Measurements from ENCODE around the gene C16orf74. TPM values are rescaled to one million over a fixed set of nuclear protein-coding genes. Genes with fewer than 3 reads are reported as not detected.

Gene C16orf74
- total RNA-seq, 4 donors from 2014 or later: 1.5 to 6.2 (median 1.7) TPM; not detected in 1

DNA sequence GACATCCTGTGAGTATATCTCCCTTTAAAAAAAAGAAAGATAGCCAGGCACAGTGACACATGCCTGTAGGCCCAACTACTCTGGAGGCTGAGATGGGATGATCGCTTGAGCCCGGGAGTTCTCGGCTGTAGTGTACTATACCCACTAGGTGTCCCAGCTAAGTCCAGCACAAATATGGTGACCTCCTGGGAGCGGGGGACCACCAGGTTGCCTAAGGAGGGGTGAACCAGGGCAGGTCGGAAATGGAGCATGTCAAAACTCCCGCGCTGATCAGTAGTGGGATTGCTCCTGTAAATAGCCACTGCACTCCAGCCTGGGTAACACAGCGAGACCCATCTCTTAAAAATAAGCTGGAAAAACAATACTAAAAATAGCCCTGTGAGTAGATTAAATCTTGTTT, 91.6 kb downstream of the C16orf74 start:
- no peak for TF ChIP-seq CTCF (IDR thresholded peaks at IDR 0.05; ENCODE audit: low read depth)

- no peak for TF ChIP-seq CTCF (IDR thresholded peaks at IDR 0.05; ENCODE audit: low read depth)
These were observed 92.2 kb downstream of the C16orf74 start for GRCh38 chr16:85658504-85659326.

GRCh38 chr16:85657996-85658395, 92.9 kb downstream of the C16orf74 start:
- no peak for TF ChIP-seq CTCF (IDR thresholded peaks at IDR 0.05; ENCODE audit: low read depth)

Small RNAs within 50 kb of the gene (small RNA-seq; reads per million reads assigned to genes)
- gene RN7SL381P (not detected), gene RNU1-103P (not detected)

Other genes starting within 250 kb of the C16orf74 start
- gene GSE1, start 137.8 kb downstream of the C16orf74 start, total RNA-seq: 100 to 1,000 TPM in 2 of 4 donors, 10 to 100 TPM in 2; 57.1 to 208 (median 90.5) TPM
- under 1 TPM in 2 of 4 donors, not detected in 2; 0.22 to 0.68 TPM for gene GINS2, start 62.1 kb downstream of the C16orf74 start, total RNA-seq
- 10 to 100 TPM; 14.1 to 63.1 (median 21.8) TPM for gene EMC8, start 48.4 kb upstream of the C16orf74 start, total RNA-seq
- gene COX4I1, start 48.6 kb upstream of the C16orf74 start, total RNA-seq: 100 to 1,000 TPM; 434 to 580 (median 493) TPM
- gene IRF8, start 148.1 kb upstream of the C16orf74 start, total RNA-seq: 100 to 1,000 TPM in 1 of 4 donors, 10 to 100 TPM in 3; 40.8 to 156 (median 66.6) TPM

All from subcutaneous adipose tissue (tissue), 4 donors.